H1 (cell line): ENCODE data around the gene CD38. TPM values are rescaled to one million over a fixed set of nuclear protein-coding genes. Genes with fewer than 3 reads are reported as not detected.
"Not testable (repeated sequence)": the region's sequence is repeated elsewhere in the genome, so short reads cannot be mapped to it uniquely, and the experiment has no call there.

Source experiments
- CTCF ChIA-PET: fragments of 300-600 bp; sonication (Branson Sonifier 250); formaldehyde crosslinking; loops from one replicate; lab custom pipeline; 2021; ENCODE audit not compliant: partially characterized antibody; lab: Charles Lee
- POLR2A ChIA-PET: fragments of 300-600 bp; sonication (Branson Sonifier 250); formaldehyde crosslinking; loops from one replicate; lab custom pipeline; 2021; ENCODE audit warnings: inconsistent platforms; ENCODE audit not compliant: partially characterized antibody; lab: Charles Lee
- DNase-seq, 2 experiments: peaks; one replicate each; pipeline versions ENCODE4 v3.0.0 to v3.0.0-alpha.2; 2010 to 2022; ENCODE audit warnings: low spot score in 2 of 2, low read depth in 1 of 2, mixed read lengths in 1 of 2
- FAIRE-seq: peaks from 2 replicates; lab custom pipeline; 2011; peaks lifted over from hg19 to GRCh38; lab: Jason Lieb, UNC
- H2AFZ ChIP-seq: 2 replicates; pipeline ENCODE4 v1.8.1; 2012; ENCODE audit warnings: low read length, inconsistent platforms
- H2AK5ac ChIP-seq: 2 replicates; pipeline ENCODE4 v1.6.1; 2013; ENCODE audit warnings: low read depth, low read length
- H2BK120ac ChIP-seq: replicated peaks from 2 replicates; pipeline ENCODE3; 2013; ENCODE audit warnings: low read depth, low read length, inconsistent platforms
- H2BK12ac ChIP-seq: 2 replicates; pipeline ENCODE4 v1.6.1; 2013; ENCODE audit warnings: low read depth, low read length
- H2BK15ac ChIP-seq: 2 replicates; pipeline ENCODE4 v1.6.1; 2013; ENCODE audit warnings: low read length
- H2BK20ac ChIP-seq: 2 replicates; pipeline ENCODE4 v1.6.1; 2013; ENCODE audit warnings: low read length
- H2BK5ac ChIP-seq: 2 replicates; pipeline ENCODE4 v1.6.1; 2013; ENCODE audit warnings: low read depth, low read length
- H3K14ac ChIP-seq: 2 replicates; pipeline ENCODE4 v1.6.1; 2013; ENCODE audit warnings: inconsistent platforms; ENCODE audit not compliant: insufficient read length
- H3K18ac ChIP-seq: 2 replicates; pipeline ENCODE4 v1.6.1; 2013; ENCODE audit warnings: low read length; ENCODE audit errors: extremely low read depth
- H3K23ac ChIP-seq: 2 replicates; pipeline ENCODE4 v1.6.1; 2013; ENCODE audit warnings: inconsistent platforms; ENCODE audit not compliant: insufficient read length
- H3K23me2 ChIP-seq: 2 replicates; pipeline ENCODE4 v1.6.1; 2013; ENCODE audit warnings: low read depth, low read length
- H3K27ac ChIP-seq: 2 replicates; pipeline ENCODE4 v1.6.1; 2011; ENCODE audit warnings: low read depth, low read length, inconsistent platforms
- H3K27me3 ChIP-seq, 4 experiments: replicated peaks in 1 of 4; 1 replicate in 1 of 4; 2 replicates in 3 of 4; pipeline versions ENCODE4 v1.6.1 to v1.8.1; 2011 to 2013; ENCODE audit warnings: low read length in 3 of 4, mild to moderate bottlenecking in 3 of 4, inconsistent platforms in 2 of 4, mixed read lengths in 2 of 4, moderate library complexity in 1 of 4; ENCODE audit not compliant: control insufficient read depth in 3 of 4, insufficient read depth in 3 of 4; ENCODE audit errors: extremely low read depth in 1 of 4
- H3K36me3 ChIP-seq, 4 experiments: 2 replicates each; pipeline versions ENCODE4 v1.6.1 to v1.8.1; 2011 to 2013; ENCODE audit warnings: mild to moderate bottlenecking in 4 of 4, low read length in 3 of 4, moderate library complexity in 2 of 4, control low read depth in 1 of 4, inconsistent platforms in 1 of 4; ENCODE audit not compliant: insufficient read depth in 4 of 4, control insufficient read depth in 2 of 4
- H3K4ac ChIP-seq: replicated peaks from 2 replicates; pipeline ENCODE3; 2013; ENCODE audit warnings: low read length, low read depth, mixed read lengths, inconsistent platforms; ENCODE audit not compliant: insufficient read length
- H3K4me1 ChIP-seq, 4 experiments: replicated peaks in 1 of 4; 1 replicate in 1 of 4; 2 replicates in 3 of 4; pipeline versions ENCODE4 v1.6.1 to v1.8.1; 2011 to 2013; ENCODE audit warnings: low read length in 3 of 4, inconsistent platforms in 2 of 4, mixed read lengths in 1 of 4; ENCODE audit not compliant: insufficient read depth in 4 of 4, control insufficient read depth in 3 of 4
- H3K4me2 ChIP-seq, 2 experiments: 2 replicates each; pipeline versions ENCODE4 v1.6.1 to v1.8.1; 2011 to 2013; ENCODE audit warnings: low read depth in 2 of 2, low read length in 2 of 2, control low read depth in 1 of 2, inconsistent platforms in 1 of 2, mild to moderate bottlenecking in 1 of 2; ENCODE audit not compliant: insufficient read depth in 1 of 2
- H3K4me3 ChIP-seq, 4 experiments: fragments of 200-600, 300-600 bp in 1 of 4; sonication (generic), shearing (Covaris generic), sonication (Bioruptor Twin) in 1 of 4; 2 replicates each; pipeline versions ENCODE4 v1.5.1 to v1.8.1; 2011 to 2016; ENCODE audit warnings: low read length in 4 of 4, low read depth in 3 of 4, control low read depth in 2 of 4, inconsistent platforms in 2 of 4, mild to moderate bottlenecking in 2 of 4, mixed read lengths in 1 of 4, moderate library complexity in 1 of 4; ENCODE audit not compliant: insufficient read depth in 2 of 4; ENCODE audit errors: extremely low read depth in 1 of 4
- H3K56ac ChIP-seq: replicated peaks from 2 replicates; pipeline ENCODE3; 2013; ENCODE audit warnings: low read depth, mild to moderate bottlenecking, mixed read lengths, low read length, inconsistent platforms; ENCODE audit not compliant: insufficient read length
- H3K79me1 ChIP-seq: 2 replicates; pipeline ENCODE4 v1.6.1; 2013; ENCODE audit warnings: low read depth, low read length, control low read depth
- H3K79me2 ChIP-seq, 2 experiments: 2 replicates each; pipeline versions ENCODE4 v1.6.1 to v1.8.1; 2012 to 2013; ENCODE audit warnings: low read length in 2 of 2, mild to moderate bottlenecking in 2 of 2, inconsistent platforms in 1 of 2; ENCODE audit not compliant: insufficient read depth in 2 of 2, control insufficient read depth in 1 of 2
- H3K9ac ChIP-seq, 4 experiments: replicated peaks in 1 of 4; 1 replicate in 1 of 4; 2 replicates in 3 of 4; pipeline versions ENCODE4 v1.6.1 to v1.8.1; 2011 to 2013; ENCODE audit warnings: low read depth in 3 of 4, low read length in 3 of 4, control low read depth in 2 of 4, mild to moderate bottlenecking in 2 of 4, moderate library complexity in 2 of 4, inconsistent platforms in 1 of 4; ENCODE audit errors: extremely low read depth in 1 of 4
- H3K9me3 ChIP-seq, 2 experiments: 2 replicates each; pipeline versions ENCODE4 v1.6.1 to v1.8.1; 2012 to 2013; ENCODE audit warnings: mild to moderate bottlenecking in 2 of 2, moderate library complexity in 2 of 2, control low read depth in 1 of 2, inconsistent platforms in 1 of 2, low read depth in 1 of 2, low read length in 1 of 2, mixed read lengths in 1 of 2; ENCODE audit not compliant: insufficient read depth in 2 of 2
- H4K20me1 ChIP-seq, 2 experiments: replicated peaks in 1 of 2; 2 replicates each; pipeline versions ENCODE3 to v1.8.1; 2011 to 2013; ENCODE audit warnings: inconsistent platforms in 2 of 2, low read length in 2 of 2, mild to moderate bottlenecking in 1 of 2; ENCODE audit not compliant: insufficient read depth in 2 of 2, control insufficient read depth in 1 of 2
- H4K5ac ChIP-seq: 2 replicates; pipeline ENCODE4 v1.6.1; 2013; ENCODE audit warnings: low read length, low read depth, mixed read lengths, inconsistent platforms; ENCODE audit not compliant: insufficient read length
- H4K8ac ChIP-seq: 2 replicates; pipeline ENCODE4 v1.8.0; 2013; ENCODE audit warnings: mild to moderate bottlenecking, moderate library complexity, low read length, inconsistent platforms; ENCODE audit not compliant: insufficient read depth; ENCODE audit errors: extremely low read depth
- H4K91ac ChIP-seq: replicated peaks from 2 replicates; pipeline ENCODE3; 2013; ENCODE audit warnings: low read length, mixed read lengths, inconsistent platforms; ENCODE audit not compliant: insufficient read length
- WGBS, 2 experiments: shearing (Covaris generic) in 1 of 2; methylation state at CpG; one replicate each; pipeline versions ENCODE4 v1.1.6 to v1.1.7; 2013 to 2015; ENCODE audit warnings: low lambda C conversion rate in 2 of 2, mixed read lengths in 2 of 2, inconsistent platforms in 1 of 2, low coverage in 1 of 2, missing lambda C conversion rate in 1 of 2; ENCODE audit not compliant: insufficient replicate concordance in 2 of 2, insufficient coverage in 1 of 2, insufficient read length in 1 of 2; ENCODE audit errors: extremely low coverage in 1 of 2, missing lambda C conversion rate in 1 of 2; 5-methylcytosine and 5-hydroxymethylcytosine counted together
- polyA plus RNA-seq, 7 experiments: library from polyadenylated mRNA; depleted of rRNA in 3 of 7; stranded (reverse) in 5 of 7; unstranded in 2 of 7; fragments of >200 nt in 5 of 7; fragments of 200-250 nt in 2 of 7; gene quantifications; 1 replicate in 5 of 7; 2 replicates in 1 of 7; 4 replicates in 1 of 7; pipeline versions ENCODE4 v1.2.1 to v1.2.3, GENCODE V29; 2011 to 2013; ENCODE audit warnings: missing spikeins in 2 of 7, mixed read lengths in 2 of 7
- total RNA-seq: library from RNA; stranded (reverse); fragmentation: NEBNext Ultra II Directional; extraction: Animal tissue kit (Norgen Biotek cat#: 25700); gene quantifications from 2 replicates; pipeline ENCODE4 v1.2.1, GENCODE V29; 2021

The CD38 gene
- total and polyA plus RNA-seq, 2 of the 8 experiments (the other 6 are each of a cell fraction or from before 2014, with no cell fraction given), result 0.14 to 0.24 TPM

DNA sequence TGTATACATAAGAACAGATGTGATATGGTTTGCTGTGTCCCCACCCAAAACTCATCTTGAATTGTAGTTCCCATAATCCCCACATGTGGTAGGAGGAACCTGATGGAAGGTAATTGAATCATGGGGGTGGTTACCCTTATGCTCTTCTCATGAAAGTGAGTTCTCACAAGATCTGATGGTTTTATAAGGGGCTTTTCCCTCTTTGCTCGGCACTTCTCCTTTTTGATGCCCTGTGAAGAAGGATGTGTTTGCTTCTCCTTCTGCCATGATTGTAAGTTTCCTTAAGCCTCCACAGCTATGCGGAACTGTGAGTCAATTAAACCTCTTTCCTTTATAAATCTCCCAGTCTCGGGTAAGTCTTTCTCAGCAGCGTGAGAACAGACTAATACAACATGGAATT lies 83.1 kb downstream of the CD38 start:
- H2BK5ac ChIP-seq, H2BK120ac ChIP-seq, H3K79me2 ChIP-seq, H2AK5ac ChIP-seq, H3K36me3 ChIP-seq, H3K18ac ChIP-seq, H3K4me1 ChIP-seq, H4K5ac ChIP-seq, H2BK15ac ChIP-seq, H2AFZ ChIP-seq, H4K8ac ChIP-seq, H2BK20ac ChIP-seq, H3K79me1 ChIP-seq, H2BK12ac ChIP-seq, H3K4me3 ChIP-seq, H3K56ac ChIP-seq, H3K9ac ChIP-seq, POLR2A ChIA-PET, FAIRE-seq, H3K4me2 ChIP-seq, H3K23ac ChIP-seq, H3K9me3 ChIP-seq, H3K4ac ChIP-seq, DNase-seq, H3K27ac ChIP-seq, H4K20me1 ChIP-seq, H3K27me3 ChIP-seq, H3K14ac ChIP-seq, H3K23me2 ChIP-seq, H4K91ac ChIP-seq: not testable (repeated sequence)
- CTCF ChIA-PET, result interaction anchor here (0.9 to 2.0 kb wide), 5 partner anchors 9 to 56 kb away, joined by 3 to 9 read pairs (median 5); no protein-coding TSS in a partner anchor
- 85% methylated on average over 4 of the region's 4 CpGs; no CpG with 5 or more reads in 1 of the 2 experiments for WGBS, 2 experiments
